Calu3 (cell line): ENCODE data around the gene NUP210. TPM values are rescaled to one million over a fixed set of nuclear protein-coding genes. Genes with fewer than 3 reads are reported as not detected.

Experiments used
- BruUV-seq: library from RNA; stranded (reverse); fragments of 400-500 nt; replicated peaks from 2 replicates; lab custom pipeline; 2021; lab: Mats Ljungman, UMichigan
- CTCF ChIA-PET: fragments of 300-600 bp; sonication (Branson Sonifier 250); formaldehyde crosslinking; loops from one replicate; lab custom pipeline; 2022; ENCODE audit warnings: antibody characterized with exemption; lab: Charles Lee
- DNase-seq: peaks from one replicate; pipeline ENCODE4 v3.0.0; 2022
- H3K27ac Mint-ChIP-seq: one replicate; pipeline ENCODE4 v1.8.0; 2022; ENCODE audit warnings: mixed read lengths; ENCODE audit not compliant: unreplicated experiment
- H3K27me3 Mint-ChIP-seq: one replicate; pipeline ENCODE4 v1.8.0; 2022; ENCODE audit warnings: mixed read lengths; ENCODE audit not compliant: unreplicated experiment
- H3K36me3 Mint-ChIP-seq: one replicate; pipeline ENCODE4 v1.8.0; 2022; ENCODE audit warnings: mild to moderate bottlenecking, moderate library complexity, mixed read lengths; ENCODE audit not compliant: insufficient read depth, unreplicated experiment
- H3K4me1 Mint-ChIP-seq: one replicate; pipeline ENCODE4 v1.8.0; 2022; ENCODE audit warnings: mild to moderate bottlenecking, low read depth, mixed read lengths; ENCODE audit not compliant: unreplicated experiment
- H3K4me3 Mint-ChIP-seq: one replicate; pipeline ENCODE4 v1.8.0; 2022; ENCODE audit warnings: mild to moderate bottlenecking, low read depth, moderate library complexity, mixed read lengths; ENCODE audit not compliant: unreplicated experiment
- H3K9me3 Mint-ChIP-seq: one replicate; pipeline ENCODE4 v1.8.0; 2022; ENCODE audit warnings: low read depth, mixed read lengths; ENCODE audit not compliant: unreplicated experiment
- CTCF ChIP-seq: fragments of 200-600 bp; IDR thresholded peaks from one replicate; pipeline ENCODE4 v1.8.0; 2022; ENCODE audit warnings: antibody characterized with exemption; ENCODE audit not compliant: unreplicated experiment
- intact Hi-C: fragments of 100-400 bp; cut with micrococcal nuclease; formaldehyde crosslinking; loops from one replicate; pipeline ENCODE4 v1.10.0; 2022; ENCODE audit not compliant: unreplicated experiment
- total RNA-seq: library from RNA; stranded (reverse); gene quantifications from 2 replicates; pipeline ENCODE4 v1.2.3, GENCODE V29; 2022

Gene NUP210
- total RNA-seq, 1 experiment from 2014 or later: 76.9 TPM

- CTCF ChIA-PET: interaction anchor here (0.6 kb wide), 1 partner anchor 102 kb away, joined by 3 read pairs; no protein-coding TSS in a partner anchor
- Mint-ChIP-seq H3K4me1 (no peaks in the 10 kb centered on the region), H3K4me3 (no peak overlapping the region), H3K27me3 (no peaks in the 10 kb centered on the region), H3K36me3 (peaks cover 11% of the 10 kb centered on the region), H3K27ac (no peak overlapping the region), H3K9me3 (no peaks in the 10 kb centered on the region)
- no peak for TF ChIP-seq CTCF
- no TSS peak for BruUV-seq
- DNase-seq: no peak
- intact Hi-C loops: no loop called here
These were observed 102.4 kb downstream of the NUP210 start for GRCh38 chr3:13317596-13318320.

GRCh38 chr3:13316603-13317002, 103.5 kb downstream of the NUP210 start:
- intact Hi-C loops: no loop called here
- CTCF ChIA-PET: interaction anchor here (0.7 kb wide), 1 partner anchor 145 kb away, joined by 3 read pairs; no protein-coding TSS in a partner anchor
- DNase-seq: no peak
- Mint-ChIP-seq H3K4me3 (no peak overlapping the region), H3K36me3 (peaks cover 9% of the 10 kb centered on the region), H3K27ac (no peak overlapping the region), H3K4me1 (no peaks in the 10 kb centered on the region), H3K27me3 (no peaks in the 10 kb centered on the region), H3K9me3 (no peaks in the 10 kb centered on the region)
- no TSS peak for BruUV-seq
- TF ChIP-seq CTCF: no peak

GRCh38 chr3:13314877-13315276, 105.2 kb downstream of the NUP210 start:
- Mint-ChIP-seq H3K27me3 (no peaks in the 10 kb centered on the region), H3K4me1 (no peaks in the 10 kb centered on the region), H3K4me3 (no peak overlapping the region), H3K36me3 (peaks cover 8% of the 10 kb centered on the region), H3K9me3 (no peaks in the 10 kb centered on the region), H3K27ac (no peak overlapping the region)
- BruUV-seq: no TSS peak
- intact Hi-C loops: no loop called here
- TF ChIP-seq CTCF: no peak
- no peak for DNase-seq
- CTCF ChIA-PET: no interaction called here

- no TSS peak for BruUV-seq
- H3K27ac Mint-ChIP-seq: no peak overlapping the region
These were observed 106.3 kb downstream of the NUP210 start for GRCh38 chr3:13313813-13314212.

More at GRCh38 chr3:13313813-13314212, 106.3 kb downstream of the NUP210 start:
- no peak overlapping the region for H3K4me3 Mint-ChIP-seq
- TF ChIP-seq CTCF: no peak
- H3K27me3 Mint-ChIP-seq: no peaks in the 10 kb centered on the region
- intact Hi-C loops: no loop called here
- no peaks in the 10 kb centered on the region for H3K4me1 Mint-ChIP-seq
- no peak for DNase-seq
- peaks cover 8% of the 10 kb centered on the region for H3K36me3 Mint-ChIP-seq
- H3K9me3 Mint-ChIP-seq: no peaks in the 10 kb centered on the region
- CTCF ChIA-PET: no interaction called here
